ENCODE data around the gene OAS3.

DNA sequence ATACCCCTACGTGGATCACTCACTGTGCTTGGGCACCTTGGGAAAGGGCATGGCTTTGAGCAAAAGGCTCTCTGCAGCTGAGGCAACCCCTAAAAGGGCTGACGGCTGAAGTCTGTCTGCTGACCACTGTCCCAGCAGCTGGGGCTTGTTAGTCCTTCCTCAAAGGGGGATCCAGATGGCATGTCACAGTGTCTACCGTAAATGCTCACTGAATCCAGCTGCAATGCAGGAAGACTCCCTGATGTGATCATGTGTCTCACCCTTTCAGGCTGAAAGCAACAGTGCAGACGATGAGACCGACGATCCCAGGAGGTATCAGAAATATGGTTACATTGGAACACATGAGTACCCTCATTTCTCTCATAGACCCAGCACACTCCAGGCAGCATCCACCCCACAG, 19.2 kb upstream of the OAS3 start:
- TF ChIP-seq, protein P1, sequence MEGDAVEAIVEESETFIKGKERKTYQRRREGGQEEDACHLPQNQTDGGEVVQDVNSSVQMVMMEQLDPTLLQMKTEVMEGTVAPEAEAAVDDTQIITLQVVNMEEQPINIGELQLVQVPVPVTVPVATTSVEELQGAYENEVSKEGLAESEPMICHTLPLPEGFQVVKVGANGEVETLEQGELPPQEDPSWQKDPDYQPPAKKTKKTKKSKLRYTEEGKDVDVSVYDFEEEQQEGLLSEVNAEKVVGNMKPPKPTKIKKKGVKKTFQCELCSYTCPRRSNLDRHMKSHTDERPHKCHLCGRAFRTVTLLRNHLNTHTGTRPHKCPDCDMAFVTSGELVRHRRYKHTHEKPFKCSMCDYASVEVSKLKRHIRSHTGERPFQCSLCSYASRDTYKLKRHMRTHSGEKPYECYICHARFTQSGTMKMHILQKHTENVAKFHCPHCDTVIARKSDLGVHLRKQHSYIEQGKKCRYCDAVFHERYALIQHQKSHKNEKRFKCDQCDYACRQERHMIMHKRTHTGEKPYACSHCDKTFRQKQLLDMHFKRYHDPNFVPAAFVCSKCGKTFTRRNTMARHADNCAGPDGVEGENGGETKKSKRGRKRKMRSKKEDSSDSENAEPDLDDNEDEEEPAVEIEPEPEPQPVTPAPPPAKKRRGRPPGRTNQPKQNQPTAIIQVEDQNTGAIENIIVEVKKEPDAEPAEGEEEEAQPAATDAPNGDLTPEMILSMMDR (conservative IDR thresholded peaks at IDR 0.05; ENCODE audit: low read length): no peak
- no peak for TF ChIP-seq EZH2phosphoT487 (IDR thresholded peaks at IDR 0.05; ENCODE audit: borderline replicate concordance)
